Measurements from ENCODE around the gene MARK2. TPM values are rescaled to one million over a fixed set of nuclear protein-coding genes. Genes with fewer than 3 reads are reported as not detected.
A peak's percentile ranks its signal among the peaks of the same experiment; 100 is the strongest.

The MARK2 gene
- polyA plus RNA-seq, 1 donor (not counting 4 experiments of a cell fraction or from before 2014, with no cell fraction given): 20.8 TPM

GRCh38 chr11:63888170-63889086, 49.5 kb downstream of the MARK2 start:
- H3K27ac ChIP-seq (ENCODE audit: control insufficient read depth, insufficient read depth, low read length): peak overlapping the region; percentile 89
- dilution Hi-C loops (cut with MboI; ENCODE audit: extremely low pct_ligation_motif_present, low sequenced_read_pairs): no loop called here
- peaks cover 9% of the 10 kb centered on the region in 2 experiments for H3K36me3 ChIP-seq (ENCODE audit: control insufficient read depth in 2 of 2, extremely low read depth in 1 of 2, insufficient read depth in 2 of 2, low read length in 2 of 2)
- peak; percentile 38 for DNase-seq (ENCODE audit: low read depth, low spot score)
- H2AFZ ChIP-seq (ENCODE audit: control insufficient read depth, low read length): peak overlapping the region; percentile 45
- TF ChIP-seq EZH2 (IDR thresholded peaks at IDR 0.05; ENCODE audit: low read length): no peak
- TF ChIP-seq CTCF (optimal IDR thresholded peaks at IDR 0.05 in 1 of 3, IDR thresholded peaks at IDR 0.05 in 1 of 3, conservative IDR thresholded peaks at IDR 0.05 in 1 of 3; ENCODE audit: extremely low read depth in 1 of 3, insufficient read depth in 2 of 3, low read length in 3 of 3): no peak
- peak overlapping the region; percentile 99 for H3K4me2 ChIP-seq (ENCODE audit: control insufficient read depth, extremely low read depth, insufficient read depth, low read depth, low read length)
- peaks cover 70% of the 10 kb centered on the region for H3K79me2 ChIP-seq (ENCODE audit: control insufficient read depth, insufficient read depth, low read length)
- no peaks in the 10 kb centered on the region for H3K9me3 ChIP-seq (ENCODE audit: control insufficient read depth, low read depth, low read length)
- no peaks in the 10 kb centered on the region for H3K27me3 ChIP-seq (ENCODE audit: control insufficient read depth, extremely low read depth, insufficient read depth, low read length)
- peaks cover 5% of the 10 kb centered on the region for H4K20me1 ChIP-seq (ENCODE audit: control insufficient read depth, extremely low read depth, insufficient read depth, low read length)
- H3K9me1 ChIP-seq (ENCODE audit: control insufficient read depth, extremely low read depth, insufficient read depth, low read length): no peaks in the 10 kb centered on the region
- FAIRE-seq: no peak
- peak overlapping the region; percentile 82 for H3K9ac ChIP-seq (ENCODE audit: control insufficient read depth, extremely low read depth, insufficient read depth, low read length)
- H3K4me1 ChIP-seq (ENCODE audit: control insufficient read depth, extremely low read depth, insufficient read depth, low read length): peaks cover 32% of the 10 kb centered on the region
- peak overlapping the region; percentile 41 to 85 (median 79) for H3K4me3 ChIP-seq (ENCODE audit: control insufficient read depth in 2 of 3, extremely low read depth in 1 of 3, insufficient read depth in 2 of 3, low read depth in 1 of 3, low read length in 3 of 3)

- no peaks in the 10 kb centered on the region for H3K9me3 ChIP-seq (ENCODE audit: control insufficient read depth, low read depth, low read length)
- H3K27me3 ChIP-seq (ENCODE audit: control insufficient read depth, extremely low read depth, insufficient read depth, low read length): no peaks in the 10 kb centered on the region
- H3K4me3 ChIP-seq (ENCODE audit: control insufficient read depth in 2 of 3, extremely low read depth in 1 of 3, insufficient read depth in 2 of 3, low read depth in 1 of 3, low read length in 3 of 3): peak overlapping the region; percentile 41 to 85 (median 79)
- peak; percentile 48 for FAIRE-seq
- H3K36me3 ChIP-seq (ENCODE audit: control insufficient read depth in 2 of 2, extremely low read depth in 1 of 2, insufficient read depth in 2 of 2, low read length in 2 of 2): peaks cover 6 to 9% of the 10 kb centered on the region in 2 experiments
- no peak for DNase-seq (ENCODE audit: low read depth, low spot score)
- H3K9me1 ChIP-seq (ENCODE audit: control insufficient read depth, extremely low read depth, insufficient read depth, low read length): no peaks in the 10 kb centered on the region
- H2AFZ ChIP-seq (ENCODE audit: control insufficient read depth, low read length): no peak overlapping the region
- peaks cover 32% of the 10 kb centered on the region for H3K4me1 ChIP-seq (ENCODE audit: control insufficient read depth, extremely low read depth, insufficient read depth, low read length)
- TF ChIP-seq CTCF (optimal IDR thresholded peaks at IDR 0.05 in 1 of 3, IDR thresholded peaks at IDR 0.05 in 1 of 3, conservative IDR thresholded peaks at IDR 0.05 in 1 of 3; ENCODE audit: extremely low read depth in 1 of 3, insufficient read depth in 2 of 3, low read length in 3 of 3) (no peak), EZH2 (IDR thresholded peaks at IDR 0.05; ENCODE audit: low read length) (no peak)
- H3K9ac ChIP-seq (ENCODE audit: control insufficient read depth, extremely low read depth, insufficient read depth, low read length): peak overlapping the region; percentile 82
- H3K27ac ChIP-seq (ENCODE audit: control insufficient read depth, insufficient read depth, low read length): peak overlapping the region; percentile 89
- H4K20me1 ChIP-seq (ENCODE audit: control insufficient read depth, extremely low read depth, insufficient read depth, low read length): peaks cover 5% of the 10 kb centered on the region
- dilution Hi-C loops (cut with MboI; ENCODE audit: extremely low pct_ligation_motif_present, low sequenced_read_pairs): no loop called here
- H3K4me2 ChIP-seq (ENCODE audit: control insufficient read depth, extremely low read depth, insufficient read depth, low read depth, low read length): peak overlapping the region; percentile 99
- peaks cover 72% of the 10 kb centered on the region for H3K79me2 ChIP-seq (ENCODE audit: control insufficient read depth, insufficient read depth, low read length)
These were observed 50.4 kb downstream of the MARK2 start for GRCh38 chr11:63889344-63889743.

Data from keratinocyte (primary cell).